T-cell (primary cell): Measurements from ENCODE around the gene EEIG1. TPM values are rescaled to one million over a fixed set of nuclear protein-coding genes. Genes with fewer than 3 reads are reported as not detected.

ENCODE experiments used
- ATAC-seq, 4 experiments: fragments of 200-7000 bp in 3 of 4; fragments of 150-1000 bp in 1 of 4; cut with Tn5 transposase; replicated peaks in 1 of 4; 1 replicate in 3 of 4; 2 replicates in 1 of 4; pipeline ENCODE4 v1.10.0; 2021; ENCODE audit warnings: moderate library complexity in 3 of 4, mild to moderate bottlenecking in 2 of 4, moderate number of reproducible peaks in 1 of 4
- CTCF ChIA-PET, 2 donors: fragments of 300-600 bp; sonication (Branson Sonifier 250); formaldehyde crosslinking; loops; one replicate each; lab custom pipeline; 2022; ENCODE audit warnings: antibody characterized with exemption in 2 of 2; lab: Charles Lee
- POLR2A ChIA-PET, 2 donors: fragments of 300-600 bp; sonication (Branson Sonifier 250); formaldehyde crosslinking; loops; one replicate each; lab custom pipeline; 2022; ENCODE audit warnings: antibody characterized with exemption in 2 of 2; lab: Charles Lee
- DNase-seq, 35 experiments: peaks; one replicate each; pipeline versions ENCODE4 v3.0.0 to v3.0.0-alpha.2; 2013 to 2023
- H3K27ac ChIP-seq: one replicate; pipeline ENCODE4 v1.5.1; 2013; ENCODE audit warnings: low read length
- H3K27me3 ChIP-seq, 2 experiments: replicated peaks in 1 of 2; 1 replicate in 1 of 2; 2 replicates in 1 of 2; pipeline versions ENCODE4 v1.6.1 to v1.7.0; 2013; ENCODE audit warnings: low read length in 1 of 2, mixed read lengths in 1 of 2; ENCODE audit not compliant: control insufficient read depth in 2 of 2, insufficient read depth in 2 of 2; ENCODE audit errors: extremely low read depth in 1 of 2
- H3K36me3 ChIP-seq, 2 donors: 1 replicate in 1 of 2; 2 replicates in 1 of 2; pipeline versions ENCODE4 v1.6.1 to v1.7.0; 2013; ENCODE audit warnings: low read length in 1 of 2; ENCODE audit not compliant: control insufficient read depth in 2 of 2, insufficient read depth in 1 of 2; ENCODE audit errors: extremely low read depth in 1 of 2
- H3K4me1 ChIP-seq, 2 experiments: 1 replicate in 1 of 2; 2 replicates in 1 of 2; pipeline versions ENCODE4 v1.6.1 to v1.7.0; 2013; ENCODE audit warnings: low read length in 2 of 2, mixed read lengths in 1 of 2; ENCODE audit not compliant: insufficient read depth in 2 of 2, control insufficient read depth in 1 of 2; ENCODE audit errors: extremely low read depth in 1 of 2
- H3K4me3 ChIP-seq, 2 donors: 1 replicate in 1 of 2; 2 replicates in 1 of 2; pipeline versions ENCODE4 v1.5.1 to v1.7.0; 2013; ENCODE audit warnings: mild to moderate bottlenecking in 2 of 2, low read length in 1 of 2, moderate library complexity in 1 of 2; ENCODE audit not compliant: control insufficient read depth in 1 of 2; ENCODE audit errors: extremely low read depth in 1 of 2
- H3K9me3 ChIP-seq: 2 replicates; pipeline ENCODE4 v1.7.0; 2013
- H3K27ac Mint-ChIP-seq, 2 donors: one replicate each; pipeline ENCODE4 v1.8.0; 2020 to 2021; ENCODE audit warnings: mild to moderate bottlenecking in 2 of 2, mixed read lengths in 2 of 2
- H3K27me3 Mint-ChIP-seq, 2 donors: one replicate each; pipeline ENCODE4 v1.8.0; 2021 to 2022; ENCODE audit warnings: mixed read lengths in 2 of 2
- H3K36me3 Mint-ChIP-seq: one replicate; pipeline ENCODE4 v1.8.0; 2021; ENCODE audit warnings: mixed read lengths
- H3K4me1 Mint-ChIP-seq, 3 donors: one replicate each; pipeline ENCODE4 v1.8.0; 2020 to 2022; ENCODE audit warnings: mixed read lengths in 3 of 3, mild to moderate bottlenecking in 1 of 3
- H3K4me3 Mint-ChIP-seq, 3 donors: one replicate each; pipeline ENCODE4 v1.8.0; 2020 to 2022; ENCODE audit warnings: mild to moderate bottlenecking in 3 of 3, mixed read lengths in 3 of 3, moderate library complexity in 3 of 3
- H3K9me3 Mint-ChIP-seq, 3 donors: one replicate each; pipeline ENCODE4 v1.8.0; 2020 to 2022; ENCODE audit warnings: mixed read lengths in 3 of 3
- WGBS: methylation state at CpG from one replicate; pipeline ENCODE4 v1.1.5; 2013; ENCODE audit warnings: missing lambda C conversion rate; ENCODE audit not compliant: insufficient coverage; 5-methylcytosine and 5-hydroxymethylcytosine counted together
- total RNA-seq, 35 experiments: library from RNA in 6 of 35; stranded (reverse) in 6 of 35; fragments of 120-200 nt in 1 of 35; gene quantifications; one replicate each; pipeline versions ENCODE4 v1.2.1 to v1.2.4 and lab custom pipeline; 2013 to 2026

Gene EEIG1
- total RNA-seq, 5 donors from 2014 or later (not counting 1 experiment from before 2014, with no cell fraction given) = 351 to 746 (median 698) TPM

GRCh38 chr9:127950513-127951289, 30.1 kb downstream of the EEIG1 start:
- peaks cover 29 to 60% of the 10 kb centered on the region in 2 donors for H3K36me3 ChIP-seq
- Mint-ChIP-seq H3K4me3 (peak overlapping the region; percentile 34 to 68 (median 39)), H3K27me3 (no peaks in the 10 kb centered on the region), H3K36me3 (peaks cover 41% of the 10 kb centered on the region), H3K4me1 (peaks cover 80 to 83% (median 82%) of the 10 kb centered on the region in 3 donors), H3K27ac (peak overlapping the region; percentile 85 to 91), H3K9me3 (no peaks in the 10 kb centered on the region)
- no peak for ATAC-seq
- no peaks in the 10 kb centered on the region for H3K9me3 ChIP-seq
- ChIA-PET CTCF (no interaction called here), POLR2A (interaction anchor here in 1 of 2 donors (0.6 kb wide), 1 partner anchor 24 kb away, joined by 3 read pairs; no protein-coding TSS in a partner anchor)
- peak overlapping the region; percentile 46 for H3K27ac ChIP-seq
- no peak for DNase-seq
- H3K4me1 ChIP-seq = peaks cover 56 to 94% of the 10 kb centered on the region in 2 experiments
- WGBS = 79% methylated on average over 17 of the region's 21 CpGs
- H3K4me3 ChIP-seq = no peak overlapping the region
- no peaks in the 10 kb centered on the region for H3K27me3 ChIP-seq

GRCh38 chr9:127949827-127950512, 30.8 kb downstream of the EEIG1 start:
- H3K36me3 ChIP-seq = peaks cover 32 to 67% of the 10 kb centered on the region in 2 donors
- DNase-seq (no peak), ATAC-seq (peak in 1 of 4 experiments; percentile 45)
- peaks cover 49 to 92% of the 10 kb centered on the region in 2 experiments for H3K4me1 ChIP-seq
- H3K9me3 Mint-ChIP-seq = no peaks in the 10 kb centered on the region
- H3K36me3 Mint-ChIP-seq = peaks cover 41% of the 10 kb centered on the region
- peak overlapping the region in 2 of 3 donors; percentile 17 to 68 for H3K4me3 Mint-ChIP-seq
- peak overlapping the region; percentile 85 to 91 for H3K27ac Mint-ChIP-seq
- H3K27me3 ChIP-seq = no peaks in the 10 kb centered on the region
- WGBS = 75% methylated on average over 12 of the region's 17 CpGs
- no peaks in the 10 kb centered on the region for H3K27me3 Mint-ChIP-seq
- peaks cover 75 to 82% (median 79%) of the 10 kb centered on the region in 3 donors for H3K4me1 Mint-ChIP-seq
- ChIA-PET CTCF (no interaction called here), POLR2A (interaction anchor here in 1 of 2 donors (0.6 kb wide), 1 partner anchor 24 kb away, joined by 3 read pairs; no protein-coding TSS in a partner anchor)
- no peaks in the 10 kb centered on the region for H3K9me3 ChIP-seq
- peak overlapping the region; percentile 46 for H3K27ac ChIP-seq
- H3K4me3 ChIP-seq = no peak overlapping the region

DNA sequence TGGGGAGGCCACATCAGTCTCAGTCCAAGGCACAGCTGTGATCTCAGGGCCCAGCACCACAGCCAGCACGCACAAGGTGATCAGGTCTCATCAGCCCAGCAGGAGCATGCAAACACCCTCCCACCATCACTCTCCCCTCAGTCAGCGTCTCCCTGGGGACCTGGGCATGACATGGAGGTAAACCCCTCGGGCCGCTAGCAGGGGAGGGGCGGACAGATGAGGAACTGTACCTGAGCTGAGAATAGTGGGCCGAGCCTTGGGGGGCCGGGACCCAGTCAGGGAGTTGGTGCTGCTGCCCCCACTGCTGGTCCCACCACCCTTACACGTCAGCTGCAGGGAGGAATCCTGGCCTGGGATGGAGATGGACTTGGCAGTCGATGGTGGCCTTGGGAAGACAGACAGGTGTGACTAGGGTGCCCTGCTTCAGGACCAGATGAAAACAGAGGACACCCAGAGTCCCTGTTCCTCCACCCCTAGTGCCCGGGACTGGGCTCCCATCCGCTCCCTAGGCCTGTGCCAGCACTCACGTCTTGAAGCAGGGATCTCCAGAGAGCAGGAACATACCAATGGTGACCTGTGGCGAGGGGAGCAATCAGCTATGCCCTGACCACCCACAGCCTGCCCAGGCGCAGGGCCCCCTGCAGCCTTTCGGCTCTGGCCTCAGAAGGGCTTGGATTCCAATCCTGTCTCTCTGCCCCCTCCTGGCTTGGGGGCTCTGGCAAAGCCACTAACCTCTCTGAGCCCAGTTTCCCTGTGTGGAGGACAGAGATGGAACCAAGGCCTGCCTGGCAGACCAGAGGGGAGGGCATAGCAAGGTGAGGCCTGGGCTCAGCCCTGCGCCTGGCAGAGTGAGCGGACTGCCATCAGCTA, 32.7 kb downstream of the EEIG1 start:
- ATAC-seq = no peak
- CTCF ChIA-PET = interaction anchor here in 1 of 2 donors (1.3 kb wide), 1 partner anchor 86 kb away, joined by 3 read pairs; no protein-coding TSS in a partner anchor
- H3K4me1 ChIP-seq = peaks cover 32 to 92% of the 10 kb centered on the region in 2 experiments
- peaks cover 72 to 76% (median 75%) of the 10 kb centered on the region in 3 donors for H3K4me1 Mint-ChIP-seq
- WGBS = 83% methylated on average over 13 of the region's 17 CpGs
- H3K36me3 Mint-ChIP-seq = peaks cover 48% of the 10 kb centered on the region
- H3K27ac ChIP-seq = peak overlapping the region; percentile 28
- H3K27me3 Mint-ChIP-seq = no peaks in the 10 kb centered on the region
- DNase-seq = no peak
- peak overlapping the region; percentile 62 to 81 for H3K27ac Mint-ChIP-seq
- no peak overlapping the region for H3K4me3 ChIP-seq
- H3K4me3 Mint-ChIP-seq = no peak overlapping the region
- peaks cover 33 to 86% of the 10 kb centered on the region in 2 donors for H3K36me3 ChIP-seq
- H3K27me3 ChIP-seq = no peaks in the 10 kb centered on the region
- H3K9me3 Mint-ChIP-seq = no peaks in the 10 kb centered on the region
- POLR2A ChIA-PET = no interaction called here
- H3K9me3 ChIP-seq = no peaks in the 10 kb centered on the region

DNA sequence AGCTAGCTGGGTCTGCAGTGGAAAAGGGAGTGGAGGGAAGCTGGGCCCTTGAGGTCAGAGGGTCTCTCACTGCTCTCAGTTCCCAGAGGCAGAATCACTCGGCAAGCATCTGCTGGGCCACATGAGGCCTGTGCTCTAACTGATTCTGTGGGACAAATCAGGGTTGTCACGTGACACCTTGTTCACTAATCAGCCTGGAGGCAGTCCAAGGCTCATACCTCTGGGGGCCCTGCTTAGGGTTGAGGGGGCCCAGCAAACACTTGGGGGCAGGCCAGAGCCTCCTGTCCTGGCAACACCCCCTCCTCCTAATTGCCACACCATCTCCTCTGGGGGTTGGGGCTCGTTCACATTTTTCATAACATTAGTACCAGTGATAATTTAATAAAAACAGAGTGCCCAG, 34.1 kb downstream of the EEIG1 start:
- peak overlapping the region in 1 of 2 donors; percentile 62 for H3K27ac Mint-ChIP-seq
- Histone ChIP-seq H3K4me1 (peaks cover 23 to 90% of the 10 kb centered on the region in 2 experiments), H3K27ac (no peak overlapping the region), H3K9me3 (no peaks in the 10 kb centered on the region), H3K4me3 (no peak overlapping the region), H3K36me3 (peaks cover 30 to 92% of the 10 kb centered on the region in 2 donors), H3K27me3 (no peaks in the 10 kb centered on the region)
- DNase-seq = no peak
- no peaks in the 10 kb centered on the region for H3K27me3 Mint-ChIP-seq
- no peak for ATAC-seq
- H3K9me3 Mint-ChIP-seq = no peaks in the 10 kb centered on the region
- WGBS = 94% methylated on average over 2 of the region's 3 CpGs
- ChIA-PET POLR2A (no interaction called here), CTCF (interaction anchor here in 1 of 2 donors (1.3 kb wide), 1 partner anchor 88 kb away, joined by 3 read pairs; no protein-coding TSS in a partner anchor)
- peaks cover 57% of the 10 kb centered on the region for H3K36me3 Mint-ChIP-seq
- H3K4me3 Mint-ChIP-seq = peak overlapping the region in 1 of 3 donors; percentile 3
- H3K4me1 Mint-ChIP-seq = peaks cover 66 to 68% (median 66%) of the 10 kb centered on the region in 3 donors

DNA sequence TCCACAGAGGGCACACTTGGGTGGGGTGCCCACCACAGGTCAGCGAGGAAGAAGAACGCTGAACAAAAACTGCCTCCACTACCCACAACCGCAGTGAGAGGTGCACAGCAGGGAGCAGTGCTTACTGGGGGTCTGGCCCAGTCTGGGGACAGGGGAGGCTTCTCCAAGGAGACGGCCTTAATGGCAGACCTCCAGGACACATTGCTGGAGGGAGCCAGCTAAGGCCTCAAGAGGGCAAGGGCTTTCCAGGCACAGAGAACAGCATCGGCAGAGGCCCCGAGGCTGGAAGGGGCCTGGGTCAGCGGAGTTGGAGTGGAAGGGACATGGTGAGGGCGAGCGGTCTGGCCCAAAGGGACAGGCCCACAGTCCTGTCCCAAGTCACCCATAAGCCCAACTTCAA, 34.8 kb downstream of the EEIG1 start:
- H3K9me3 Mint-ChIP-seq = no peaks in the 10 kb centered on the region
- Histone ChIP-seq H3K36me3 (peaks cover 27 to 94% of the 10 kb centered on the region in 2 donors), H3K27me3 (no peaks in the 10 kb centered on the region), H3K4me1 (peaks cover 19 to 84% of the 10 kb centered on the region in 2 experiments), H3K27ac (no peak overlapping the region), H3K9me3 (no peaks in the 10 kb centered on the region), H3K4me3 (no peak overlapping the region)
- H3K4me3 Mint-ChIP-seq = no peak overlapping the region
- H3K27ac Mint-ChIP-seq = peak overlapping the region; percentile 11 to 59
- WGBS = 97% methylated on average over 3 of the region's 9 CpGs
- H3K27me3 Mint-ChIP-seq = no peaks in the 10 kb centered on the region
- peaks cover 59 to 62% (median 61%) of the 10 kb centered on the region in 3 donors for H3K4me1 Mint-ChIP-seq
- DNase-seq (no peak), ATAC-seq (no peak)
- CTCF ChIA-PET = no interaction called here
- peaks cover 54% of the 10 kb centered on the region for H3K36me3 Mint-ChIP-seq
- POLR2A ChIA-PET = no interaction called here
